GM21390 (cell line): ENCODE results near the gene FTSJ3.
A peak's percentile ranks its signal among the peaks of the same experiment; 100 is the strongest.
"Not testable (repeated sequence)": the region's sequence is repeated elsewhere in the genome, so short reads cannot be mapped to it uniquely, and the experiment has no call there.

ENCODE experiments used
- ATAC-seq: cut with Tn5 transposase; IDR thresholded peaks from one replicate; pipeline ENCODE4 v1.9.1; 2021; ENCODE audit not compliant: unreplicated experiment

The FTSJ3 gene

GRCh38 chr17:63843387-63843888, 16.0 kb upstream of the FTSJ3 start:
- not testable (repeated sequence) for ATAC-seq

DNA sequence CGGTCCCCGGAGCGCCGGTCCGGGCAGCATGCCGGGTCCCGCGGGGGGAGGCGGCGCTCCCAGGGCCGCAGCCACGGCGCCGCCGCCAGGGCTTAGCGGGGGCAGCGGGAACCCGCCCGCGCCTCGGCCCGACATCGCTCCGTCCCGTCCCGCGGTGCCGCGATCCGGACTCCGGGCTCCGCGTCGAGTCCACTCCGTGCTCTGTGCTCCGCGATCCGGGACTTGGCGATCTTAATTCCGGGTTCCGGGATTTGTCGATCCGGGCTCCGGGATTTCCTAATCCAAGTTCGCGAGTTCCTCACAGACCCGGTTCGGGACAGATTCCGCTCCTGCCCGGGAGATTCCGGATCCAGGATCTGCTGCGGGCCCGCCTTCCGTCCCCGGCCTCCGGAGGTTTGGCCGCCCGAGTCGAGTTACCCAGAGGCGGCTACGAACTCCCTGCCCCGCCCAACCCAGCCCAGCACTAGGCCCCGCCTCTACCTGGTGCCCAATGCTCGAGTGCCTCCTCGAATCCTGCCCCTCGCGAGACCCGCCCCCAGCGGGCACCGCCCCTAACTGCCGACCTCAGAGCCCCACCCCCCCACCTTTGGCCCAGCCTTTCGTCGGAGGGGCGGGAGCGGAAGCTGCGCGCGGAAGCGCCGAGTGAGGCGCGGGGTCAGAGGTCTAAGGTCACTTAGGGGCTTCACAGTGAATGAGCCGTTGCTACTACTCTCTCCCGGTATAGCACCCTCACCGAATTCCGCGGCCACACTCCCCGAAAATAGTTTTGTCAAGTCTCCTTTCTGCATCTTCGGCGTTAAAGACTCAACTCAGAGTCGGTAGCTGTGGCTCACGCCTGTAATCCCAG, 15.3 kb upstream of the FTSJ3 start, which contains the start of gene SMARCD2:
TSS of gene SMARCD2 (minus strand) at position 146 of the 847 bp plus-strand sequence. CDS start at position 135, 11 bp downstream.
- ATAC-seq = peak; percentile 75

DNA sequence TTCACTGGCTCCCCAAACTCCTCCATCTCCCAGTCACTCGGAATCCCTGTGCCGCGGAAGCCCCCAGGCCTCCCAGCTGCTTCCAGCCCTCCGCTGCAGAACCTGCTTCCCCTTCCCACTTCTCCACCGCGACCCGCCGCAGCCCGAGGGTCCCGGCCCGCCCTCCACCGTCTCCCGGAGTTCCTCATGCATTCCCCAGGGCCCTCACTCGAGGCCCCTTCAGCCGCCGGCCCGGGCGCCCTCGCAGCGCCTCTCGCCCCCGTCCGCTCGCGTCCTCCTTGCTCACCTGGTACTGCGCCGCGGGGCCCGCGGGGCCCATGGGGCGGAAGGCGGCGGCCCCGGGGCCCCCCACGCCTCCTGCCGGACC, 14.7 kb upstream of the FTSJ3 start:
- ATAC-seq = peak; percentile 23

GRCh38 chr17:63841350-63842172, 14.1 kb upstream of the FTSJ3 start:
- no peak for ATAC-seq

DNA sequence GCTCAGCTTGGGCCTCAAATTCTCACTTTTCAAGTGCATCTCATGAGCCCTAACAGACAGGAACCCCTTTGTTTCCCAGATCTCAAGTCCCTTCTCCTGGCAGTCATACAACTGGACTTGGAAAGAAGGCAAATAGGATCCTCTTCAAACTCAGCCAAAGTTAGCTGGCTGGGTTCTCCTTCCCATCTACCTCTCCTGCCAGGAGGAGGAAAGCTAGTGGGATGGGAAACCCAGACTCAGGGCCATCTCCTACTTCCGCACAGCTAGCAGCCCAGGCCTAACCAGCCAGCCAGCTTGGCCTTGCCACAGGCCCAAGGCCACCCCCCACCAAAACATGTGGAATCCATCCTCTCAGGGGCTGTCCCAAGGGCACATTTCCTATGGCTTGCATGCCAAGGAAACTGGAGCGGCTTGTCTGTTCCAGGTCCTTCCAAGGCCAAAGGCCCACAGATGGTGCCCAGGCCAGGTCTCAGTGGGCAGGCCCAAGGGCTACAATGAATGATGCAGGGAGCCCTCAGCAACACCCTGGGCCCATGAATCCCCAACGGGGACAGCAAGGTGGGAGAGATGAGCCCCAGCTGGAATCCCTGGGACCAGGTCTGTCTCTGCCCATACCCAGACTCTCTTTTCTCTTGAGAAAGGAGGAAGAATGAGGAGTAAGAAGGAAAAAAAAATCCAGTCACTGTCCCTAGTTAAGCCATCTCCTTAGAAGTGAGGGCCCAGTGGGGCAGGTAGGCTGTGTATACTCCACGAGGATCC, 13.3 kb upstream of the FTSJ3 start:
- ATAC-seq = no peak

DNA sequence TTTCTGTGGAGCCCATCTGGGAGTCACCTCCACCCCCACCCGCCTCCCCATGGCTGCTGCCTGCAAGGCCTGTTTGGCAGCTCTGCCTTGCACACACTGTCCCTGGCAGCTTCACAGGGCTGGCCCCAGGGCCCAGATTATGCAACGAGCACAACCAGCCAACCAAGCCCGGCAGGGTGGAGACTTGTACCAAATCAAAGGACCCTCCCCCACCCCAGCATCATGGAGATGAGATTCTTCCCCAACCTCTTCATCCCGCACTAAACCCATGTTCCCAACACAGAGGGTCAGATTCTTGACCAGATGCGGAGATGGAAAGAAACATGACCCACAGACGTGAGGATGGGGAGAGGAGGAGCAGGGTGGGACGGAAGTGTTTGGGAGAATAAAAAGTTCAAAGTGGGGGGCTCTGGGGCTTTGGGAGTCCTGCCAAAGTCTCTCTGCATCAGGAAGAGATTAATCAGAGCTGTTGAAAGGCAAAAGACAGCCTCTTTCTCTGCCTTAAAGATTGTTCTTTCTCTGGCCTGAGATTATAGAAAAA, 11.2 kb upstream of the FTSJ3 start:
- ATAC-seq = no peak

DNA sequence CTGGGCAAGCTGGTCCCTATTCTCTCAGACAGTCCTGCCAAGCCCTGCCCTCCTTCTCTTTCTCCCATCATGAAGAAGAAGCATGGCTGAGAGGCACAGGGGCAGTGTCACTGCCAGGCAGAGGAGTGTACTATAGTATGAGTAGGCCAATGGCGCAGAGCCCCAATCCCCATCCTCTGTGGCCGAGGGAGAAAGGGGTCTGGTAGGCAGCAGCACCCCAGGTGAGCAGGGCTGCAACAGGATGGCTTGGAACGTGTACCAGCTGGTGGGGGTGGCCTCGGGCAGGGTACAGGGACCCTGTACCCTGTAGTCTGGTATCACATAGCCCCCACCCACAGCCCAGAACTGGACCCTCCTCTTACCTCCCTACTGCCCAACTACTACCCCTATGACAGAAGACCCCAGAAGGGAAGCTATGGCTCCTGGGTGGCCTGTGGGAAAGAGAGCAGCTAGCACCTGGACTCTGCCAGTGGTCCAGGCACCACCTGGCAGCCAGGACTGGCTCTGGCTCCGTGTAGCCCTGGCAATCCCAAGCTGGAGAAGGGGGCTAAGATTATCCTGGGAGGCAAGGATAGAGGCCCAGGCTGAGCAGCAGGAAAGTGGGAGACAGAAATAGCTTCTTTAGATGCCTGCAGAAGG, 10.6 kb upstream of the FTSJ3 start:
- no peak for ATAC-seq

GRCh38 chr17:63837480-63837879, 10.0 kb upstream of the FTSJ3 start:
- ATAC-seq = no peak

DNA sequence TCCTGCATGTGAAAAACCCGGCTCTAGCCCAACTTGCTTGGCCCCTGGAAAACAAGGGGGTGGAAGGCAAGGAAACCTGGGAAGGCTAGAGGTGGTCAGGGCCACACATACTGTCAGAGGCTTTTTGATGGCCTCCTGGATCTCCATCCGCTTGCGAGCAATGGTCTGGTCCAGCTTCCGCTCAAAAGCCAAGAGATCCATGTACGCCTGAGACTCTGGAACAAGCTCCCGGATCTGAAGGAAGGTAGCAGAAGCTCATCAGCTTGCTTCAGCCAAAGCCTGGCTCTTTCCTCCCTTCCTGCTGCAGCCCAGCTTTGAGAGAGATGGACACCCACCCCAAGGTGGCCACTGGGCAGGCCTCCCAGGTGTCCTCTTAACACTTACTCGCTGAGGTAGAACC, 9.3 kb upstream of the FTSJ3 start:
- no peak for ATAC-seq

DNA sequence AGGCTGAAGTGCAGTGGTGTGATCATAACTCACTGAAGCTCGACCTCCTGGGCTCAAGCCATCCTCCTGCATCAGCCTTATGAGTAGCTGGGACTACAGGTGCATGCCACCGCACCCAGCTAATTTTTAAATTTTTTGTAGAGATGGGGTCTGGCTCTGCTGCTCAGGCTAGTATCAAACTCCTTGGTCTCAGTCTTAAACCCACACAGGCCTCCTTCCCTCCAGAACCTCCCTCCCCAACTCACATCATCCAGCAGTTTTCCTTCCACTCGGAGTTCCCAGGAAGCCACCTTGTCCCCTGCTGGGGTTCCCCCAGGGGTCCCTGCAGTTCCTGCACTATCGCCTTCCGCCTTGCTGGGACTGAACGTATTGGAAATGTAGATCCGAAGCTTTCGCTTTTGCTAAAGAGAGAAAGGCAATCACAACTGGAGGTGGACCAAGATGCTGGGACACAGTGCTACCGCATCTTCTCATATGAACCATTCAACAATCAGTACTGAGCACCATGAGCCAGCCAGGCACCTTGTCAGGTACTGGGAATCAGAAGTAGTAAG, 7.8 kb upstream of the FTSJ3 start:
- no peak for ATAC-seq

- peak; percentile 61 for ATAC-seq
Observed at GRCh38 chr17:63834431-63835166, 7.1 kb upstream of the FTSJ3 start.

DNA sequence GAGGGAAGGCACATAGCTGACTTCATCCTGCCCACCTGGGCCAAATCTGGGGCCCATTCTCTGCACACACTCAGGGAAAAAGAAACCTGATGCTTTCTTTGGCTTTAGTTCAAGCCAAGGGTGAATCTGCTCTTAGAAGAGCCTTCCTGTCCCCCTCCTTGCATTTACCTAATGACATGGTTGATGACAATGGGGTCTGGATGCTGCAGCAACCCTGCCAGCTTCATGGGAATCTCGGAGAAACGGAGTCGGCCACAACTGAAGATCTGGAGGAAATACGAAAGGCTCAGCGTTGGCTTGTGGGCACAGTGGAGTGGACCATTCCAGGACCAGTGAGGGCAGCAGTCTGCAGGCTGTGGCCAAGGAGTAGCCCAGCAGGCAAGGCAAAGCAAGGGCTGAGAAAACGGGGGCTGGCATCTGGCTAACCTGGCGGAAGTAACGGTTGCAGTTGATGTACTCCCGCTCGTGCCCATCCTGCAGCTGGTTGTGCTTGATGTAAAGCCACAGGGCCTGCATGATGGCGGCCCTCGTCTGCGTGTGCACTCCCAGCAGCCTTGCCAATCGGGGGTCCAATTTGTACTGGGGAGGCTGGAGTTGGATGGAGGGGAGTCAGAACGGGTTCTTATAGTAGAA, 6.4 kb upstream of the FTSJ3 start:
- ATAC-seq = no peak

DNA sequence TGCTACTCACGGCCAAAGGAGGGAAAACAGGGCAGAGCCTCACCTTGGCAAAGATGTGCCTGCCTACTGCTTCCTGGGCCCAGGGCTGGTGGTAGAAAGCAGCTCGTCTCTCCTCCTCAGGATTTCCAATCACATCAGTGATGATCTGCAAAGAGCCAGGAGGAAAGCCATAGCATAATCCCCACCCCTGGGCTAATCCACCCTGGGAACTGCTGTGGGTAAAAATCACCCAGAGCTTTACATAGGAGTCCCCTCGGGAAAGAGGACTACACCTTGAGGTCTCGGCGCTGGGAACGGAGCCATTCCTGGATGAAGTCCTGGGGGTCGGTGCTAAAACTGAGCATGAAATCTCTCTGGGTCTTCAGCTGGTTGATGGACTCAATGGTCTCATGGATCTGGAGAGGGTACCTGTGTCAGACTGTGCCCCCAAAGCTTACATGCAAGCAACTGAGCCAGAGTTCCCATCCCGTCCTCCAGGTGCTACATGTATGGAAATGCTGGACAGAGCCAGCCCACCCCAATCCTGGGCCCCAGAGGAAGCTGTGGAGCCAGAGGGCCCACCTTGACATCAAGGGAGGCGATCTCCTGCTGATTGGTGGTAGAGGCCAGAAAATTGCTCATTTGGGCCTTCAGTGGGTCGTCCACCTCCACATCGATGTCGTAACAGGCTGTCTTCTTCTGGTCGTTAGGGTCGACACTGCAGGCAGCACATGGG, 5.7 kb upstream of the FTSJ3 start:
- ATAC-seq = no peak

- no peak for ATAC-seq
Observed at GRCh38 chr17:63832455-63832854, 5.0 kb upstream of the FTSJ3 start.

GRCh38 chr17:63832014-63832413, 4.6 kb upstream of the FTSJ3 start:
- ATAC-seq = no peak

GRCh38 chr17:63831505-63831904, 4.0 kb upstream of the FTSJ3 start:
- ATAC-seq = no peak

DNA sequence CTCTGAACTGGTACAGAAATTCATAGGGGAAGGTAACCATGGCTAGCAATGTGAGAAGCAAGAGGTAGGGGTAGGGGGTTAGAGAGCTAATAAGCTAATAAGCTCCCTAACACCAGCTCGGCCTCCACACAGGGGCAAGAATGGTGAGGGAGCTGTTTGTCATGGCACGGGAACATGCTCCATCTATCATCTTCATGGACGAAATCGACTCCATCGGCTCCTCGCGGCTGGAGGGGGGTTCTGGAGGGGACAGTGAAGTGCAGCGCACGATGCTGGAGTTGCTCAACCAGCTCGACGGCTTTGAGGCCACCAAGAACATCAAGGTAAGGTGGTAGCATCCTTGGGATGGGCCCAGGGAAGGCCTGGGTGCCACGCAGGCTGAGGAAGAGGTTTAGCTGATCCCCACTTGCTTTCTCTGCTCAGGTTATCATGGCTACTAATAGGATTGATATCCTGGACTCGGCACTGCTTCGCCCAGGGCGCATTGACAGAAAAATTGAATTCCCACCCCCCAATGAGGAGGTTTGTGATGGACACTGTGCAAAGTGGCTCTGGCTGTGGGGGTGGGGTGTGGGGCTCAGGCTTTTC, 3.5 kb upstream of the FTSJ3 start:
- no peak for ATAC-seq

GRCh38 chr17:63830278-63830677, 2.8 kb upstream of the FTSJ3 start:
- ATAC-seq = no peak
